SK-N-SH treated with all-trans-retinoic acid at 6 μM for 48 hours (cell line): ENCODE results near the gene THTPA.

ENCODE experiments used
- ATAC-seq: fragments of 200-7000 bp; cut with Tn5 transposase; 3 replicates; pipeline ENCODE4 v1.9.1; 2020; ENCODE audit warnings: mild to moderate bottlenecking, moderate library complexity
- ARNTL ChIP-seq: fragments of 450-650 bp; formaldehyde crosslinking; IDR thresholded peaks from 2 replicates; pipeline ENCODE4 v1.5.0; 2020; ENCODE audit warnings: low read depth, mild to moderate bottlenecking, moderate library complexity, borderline replicate concordance
- BACH2 ChIP-seq: fragments of 250-450 bp; sonication (Bioruptor Pico); IDR thresholded peaks from 2 replicates; pipeline ENCODE4 v1.9.0; 2021; ENCODE audit warnings: mild to moderate bottlenecking, borderline replicate concordance
- CREB5 ChIP-seq: fragments of 250-450 bp; sonication (Bioruptor Pico); IDR thresholded peaks from 2 replicates; pipeline ENCODE4 v1.5.1; 2020; ENCODE audit warnings: low read depth, mild to moderate bottlenecking, moderate library complexity
- CSDC2 ChIP-seq: fragments of 250-450 bp; sonication (Bioruptor Pico); IDR thresholded peaks from 2 replicates; pipeline ENCODE4 v1.5.0; 2020; ENCODE audit warnings: mild to moderate bottlenecking, moderate library complexity
- CSRNP3 ChIP-seq: fragments of 250-450 bp; sonication (Bioruptor Pico); IDR thresholded peaks from 2 replicates; pipeline ENCODE4 v1.5.1; 2021; ENCODE audit warnings: mild to moderate bottlenecking, moderate library complexity
- ESRRG ChIP-seq: fragments of 250-450 bp; sonication (Bioruptor Pico); IDR thresholded peaks from 2 replicates; pipeline ENCODE4 v1.6.1; 2021; ENCODE audit warnings: mild to moderate bottlenecking
- GLIS3 ChIP-seq: fragments of 250-450 bp; sonication (Bioruptor Pico); IDR thresholded peaks from 2 replicates; pipeline ENCODE4 v1.5.0; 2020; ENCODE audit warnings: mild to moderate bottlenecking, moderate library complexity
- ISL1 ChIP-seq: fragments of 250-450 bp; sonication (Bioruptor Pico); IDR thresholded peaks from 2 replicates; pipeline ENCODE4 v2.1.2; 2022; ENCODE audit warnings: mild to moderate bottlenecking, moderate library complexity
- OSR1 ChIP-seq: fragments of 250-450 bp; sonication (Bioruptor Pico); IDR thresholded peaks from 2 replicates; pipeline ENCODE4 v1.8.0; 2022; ENCODE audit warnings: moderate library complexity, mild to moderate bottlenecking, inconsistent platforms
- PATZ1 ChIP-seq: fragments of 250-450 bp; sonication (Bioruptor Pico); IDR thresholded peaks from 2 replicates; pipeline ENCODE4 v1.8.0; 2020; ENCODE audit warnings: mild to moderate bottlenecking, moderate library complexity, borderline replicate concordance
- POU6F1 ChIP-seq: fragments of 250-450 bp; sonication (Bioruptor Pico); IDR thresholded peaks from 2 replicates; pipeline ENCODE4 v1.8.0; 2021; ENCODE audit warnings: low read depth, mild to moderate bottlenecking, moderate library complexity, borderline replicate concordance
- RARB ChIP-seq: fragments of 250-450 bp; sonication (Bioruptor Pico); IDR thresholded peaks from 2 replicates; pipeline ENCODE4 v1.8.0; 2021; ENCODE audit warnings: mild to moderate bottlenecking, moderate library complexity
- SNAI2 ChIP-seq: fragments of 250-450 bp; sonication (Bioruptor Pico); IDR thresholded peaks from 2 replicates; pipeline ENCODE4 v1.5.0; 2020; ENCODE audit warnings: mild to moderate bottlenecking, moderate library complexity
- TCF4 ChIP-seq: fragments of 250-450 bp; sonication (Bioruptor Pico); IDR thresholded peaks from 2 replicates; pipeline ENCODE4 v1.8.0; 2021; ENCODE audit warnings: mild to moderate bottlenecking, moderate library complexity, borderline replicate concordance
- TOX ChIP-seq: fragments of 250-450 bp; sonication (Bioruptor Pico); IDR thresholded peaks from 2 replicates; pipeline ENCODE4 v1.8.0; 2021; ENCODE audit warnings: mild to moderate bottlenecking, moderate library complexity, borderline replicate concordance
- TSHZ2 ChIP-seq: fragments of 250-450 bp; sonication (Bioruptor Pico); IDR thresholded peaks from 2 replicates; pipeline ENCODE4 v1.5.0; 2020; ENCODE audit warnings: mild to moderate bottlenecking, moderate library complexity
- ZC3H10 ChIP-seq: fragments of 250-450 bp; sonication (Bioruptor Pico); IDR thresholded peaks from 2 replicates; pipeline ENCODE4 v1.5.1; 2021; ENCODE audit warnings: mild to moderate bottlenecking, moderate library complexity
- ZFP3 ChIP-seq: fragments of 250-450 bp; sonication (Bioruptor Pico); IDR thresholded peaks from 2 replicates; pipeline ENCODE4 v1.5.0; 2020; ENCODE audit warnings: mild to moderate bottlenecking, moderate library complexity
- ZNF565 ChIP-seq: fragments of 450-650 bp; formaldehyde crosslinking; conservative IDR thresholded peaks from 2 replicates; pipeline ENCODE4 v1.5.0; 2020; ENCODE audit warnings: low read depth, mild to moderate bottlenecking, moderate library complexity
- ZNF70 ChIP-seq: fragments of 450-650 bp; formaldehyde crosslinking; IDR thresholded peaks from 2 replicates; pipeline ENCODE4 v1.5.0; 2020; ENCODE audit warnings: mild to moderate bottlenecking, moderate library complexity

THTPA gene

GRCh38 chr14:23514644-23514957 is 41.5 kb upstream of the THTPA start:
- no peak for ATAC-seq
- TF ChIP-seq SNAI2 (CRISPR knock-in tag) = no peak
- TF ChIP-seq TOX (CRISPR knock-in tag) = no peak
- no peak for TF ChIP-seq ZNF70 (CRISPR knock-in tag)
- TF ChIP-seq PATZ1 (CRISPR knock-in tag) = no peak
- TF ChIP-seq OSR1 (CRISPR knock-in tag) = no peak
- no peak for TF ChIP-seq GLIS3 (CRISPR knock-in tag)

- TF ChIP-seq CREB5 (CRISPR knock-in tag) (no peak), TSHZ2 (CRISPR knock-in tag) (no peak), ZNF70 (CRISPR knock-in tag) (no peak), SNAI2 (CRISPR knock-in tag) (no peak), ISL1 (CRISPR knock-in tag) (no peak), CSRNP3 (CRISPR knock-in tag) (no peak), BACH2 (CRISPR knock-in tag) (no peak), TOX (CRISPR knock-in tag) (no peak), POU6F1 (CRISPR knock-in tag) (no peak), CSDC2 (CRISPR knock-in tag) (no peak), TCF4 (CRISPR knock-in tag) (no peak), ZNF565 (CRISPR knock-in tag) (no peak), OSR1 (CRISPR knock-in tag) (no peak), ARNTL (CRISPR knock-in tag) (no peak), ESRRG (CRISPR knock-in tag) (no peak), ZFP3 (no peak)
- no peak for ATAC-seq
These were observed 38.3 kb upstream of the THTPA start for GRCh38 chr14:23517650-23518326.

- TF ChIP-seq POU6F1 (CRISPR knock-in tag) (no peak), TOX (CRISPR knock-in tag) (no peak), RARB (CRISPR knock-in tag) (no peak), ZC3H10 (no peak), PATZ1 (CRISPR knock-in tag) (no peak), GLIS3 (CRISPR knock-in tag) (no peak), OSR1 (CRISPR knock-in tag) (no peak), TCF4 (CRISPR knock-in tag) (no peak)
- TF ChIP-seq, all 23 proteins: peak for 0
- ATAC-seq = no peak
These were observed 37.4 kb upstream of the THTPA start for GRCh38 chr14:23518709-23519108.
